HepG2 (cell line): ENCODE results near the gene ZNF324B. TPM values are rescaled to one million over a fixed set of nuclear protein-coding genes. Genes with fewer than 3 reads are reported as not detected.

Source experiments
- ATAC-seq: fragments of 200-7000 bp; cut with Tn5 transposase; 3 replicates; pipeline ENCODE4 v1.9.1; 2020; ENCODE audit warnings: mild to moderate bottlenecking, moderate library complexity
- BruUV-seq: library from RNA; stranded (reverse); fragments of 400-500 nt; replicated peaks from 2 replicates; lab custom pipeline; 2021; lab: Mats Ljungman, UMichigan
- CTCF ChIA-PET: fragments of 300-600 bp; formaldehyde crosslinking; extraction: SDS; loops from one replicate; lab custom pipeline; 2021; ENCODE audit warnings: low total read pairs, inconsistent platforms, low intra/inter-chr PET ratio; lab: Yijun Ruan, JAX
- POLR2A ChIA-PET: fragments of 350-600 bp; sonication (Branson Sonifier 250); formaldehyde crosslinking; loops from one replicate; lab custom pipeline; 2020; ENCODE audit warnings: antibody characterized with exemption, inconsistent platforms; lab: Yijun Ruan, JAX
- DNase-seq: peaks from one replicate; pipeline ENCODE4 v3.0.0-alpha.2; 2015; ENCODE audit warnings: low spot score
- FAIRE-seq: peaks from 3 replicates; lab custom pipeline; 2011; peaks lifted over from hg19 to GRCh38; lab: Jason Lieb, UNC
- H2AFZ ChIP-seq: one replicate; pipeline ENCODE4 v1.6.1; 2011; ENCODE audit warnings: low read length, inconsistent platforms
- H3K27ac ChIP-seq: fragments of 300-600 bp; 3 replicates; pipeline ENCODE4 v1.8.0; 2011; ENCODE audit warnings: mixed run types, mild to moderate bottlenecking, mixed read lengths, low read length, inconsistent platforms; ENCODE audit not compliant: insufficient read depth; ENCODE audit errors: extremely low read length
- H3K27me3 ChIP-seq, 2 experiments: fragments of 200-600 bp in 1 of 2; 2 replicates in 1 of 2; 3 replicates in 1 of 2; pipeline versions ENCODE4 v1.6.0 to v1.8.0; 2011; ENCODE audit warnings: low read length in 2 of 2, mild to moderate bottlenecking in 2 of 2, moderate library complexity in 2 of 2, inconsistent platforms in 1 of 2; ENCODE audit not compliant: insufficient read depth in 2 of 2, control insufficient read depth in 1 of 2
- H3K36me3 ChIP-seq, 2 experiments: fragments of 200-600 bp in 1 of 2; replicated peaks in 1 of 2; 2 replicates in 1 of 2; 3 replicates in 1 of 2; pipeline versions ENCODE4 v1.5.1 to v1.8.0; 2011; ENCODE audit warnings: low read length in 2 of 2, inconsistent platforms in 1 of 2; ENCODE audit not compliant: insufficient read depth in 2 of 2, control insufficient read depth in 1 of 2
- H3K4me1 ChIP-seq: 2 replicates; pipeline ENCODE4 v1.5.1; 2012; ENCODE audit warnings: low read length, inconsistent platforms; ENCODE audit not compliant: insufficient read depth
- H3K4me2 ChIP-seq: 2 replicates; pipeline ENCODE4 v1.6.0; 2011; ENCODE audit warnings: low read depth, low read length, inconsistent platforms
- H3K4me3 ChIP-seq, 3 experiments: fragments of 200-600 bp in 1 of 3; sonication (generic), shearing (Covaris generic) in 1 of 3; replicated peaks in 1 of 3; 2 replicates each; pipeline ENCODE4 v1.5.1; 2011 to 2016; ENCODE audit warnings: low read length in 3 of 3, inconsistent platforms in 2 of 3, low read depth in 2 of 3, mild to moderate bottlenecking in 2 of 3, control low read depth in 1 of 3, mixed read lengths in 1 of 3; ENCODE audit not compliant: insufficient read depth in 1 of 3
- H3K79me2 ChIP-seq: one replicate; pipeline ENCODE4 v1.6.1; 2011; ENCODE audit warnings: low read length, inconsistent platforms; ENCODE audit not compliant: insufficient read depth
- H3K9ac ChIP-seq: 2 replicates; pipeline ENCODE4 v1.6.0; 2011; ENCODE audit warnings: mild to moderate bottlenecking, low read depth, low read length, inconsistent platforms; ENCODE audit not compliant: insufficient read depth
- H3K9me3 ChIP-seq: 2 replicates; pipeline ENCODE4 v1.5.1; 2012; ENCODE audit warnings: mild to moderate bottlenecking, low read length
- H4K20me1 ChIP-seq: 2 replicates; pipeline ENCODE4 v1.6.0; 2011; ENCODE audit warnings: inconsistent platforms, mild to moderate bottlenecking, low read length, moderate library complexity; ENCODE audit not compliant: insufficient read depth
- AHR ChIP-seq: IDR thresholded peaks from 2 replicates; pipeline ENCODE4 v1.6.1; 2018; ENCODE audit warnings: missing genetic modification reagents, missing compliant biosample characterization
- ATF3 ChIP-seq: sonication (generic); formaldehyde crosslinking; IDR thresholded peaks from 2 replicates; pipeline ENCODE4 v1.4.0; 2020; ENCODE audit warnings: missing genetic modification reagents
- CAMTA2 ChIP-seq: sonication (generic); formaldehyde crosslinking; IDR thresholded peaks from 2 replicates; pipeline ENCODE4 v1.4.0; 2020; ENCODE audit warnings: mild to moderate bottlenecking, missing genetic modification reagents, borderline replicate concordance
- ELF3 ChIP-seq: IDR thresholded peaks from 2 replicates; pipeline ENCODE4 v1.6.1; 2016; ENCODE audit warnings: missing genetic modification reagents, missing compliant biosample characterization
- GFI1 ChIP-seq: sonication (generic); formaldehyde crosslinking; IDR thresholded peaks from 2 replicates; pipeline ENCODE4 v1.5.0; 2020; ENCODE audit warnings: missing genetic modification reagents, mild to moderate bottlenecking, borderline replicate concordance
- GLI4 ChIP-seq: sonication (generic); formaldehyde crosslinking; IDR thresholded peaks from 2 replicates; pipeline ENCODE4 v1.5.1; 2020; ENCODE audit warnings: missing genetic modification reagents, mild to moderate bottlenecking, moderate library complexity, borderline replicate concordance
- IRF2 ChIP-seq: IDR thresholded peaks from 2 replicates; pipeline ENCODE4 v1.6.1; 2018; ENCODE audit warnings: missing genetic modification reagents, missing compliant biosample characterization
- KAT7 ChIP-seq: IDR thresholded peaks from 2 replicates; pipeline ENCODE4 v1.6.1; 2018; ENCODE audit warnings: borderline replicate concordance, missing compliant biosample characterization
- KDM5A ChIP-seq: fragments of 200-600 bp; sonication (generic); IDR thresholded peaks from 2 replicates; pipeline ENCODE4 v1.7.0; 2018; ENCODE audit warnings: antibody characterized with exemption, mild to moderate bottlenecking, low read length, borderline replicate concordance
- LBX2 ChIP-seq: sonication (generic); formaldehyde crosslinking; IDR thresholded peaks from 2 replicates; pipeline ENCODE4 v1.5.0; 2020; ENCODE audit warnings: missing genetic modification reagents, mild to moderate bottlenecking, borderline replicate concordance
- NRL ChIP-seq: sonication (generic); formaldehyde crosslinking; IDR thresholded peaks from 2 replicates; pipeline ENCODE4 v1.5.0; 2020; ENCODE audit warnings: missing genetic modification reagents, mild to moderate bottlenecking, moderate library complexity, borderline replicate concordance
- ONECUT2 ChIP-seq: sonication (generic); formaldehyde crosslinking; IDR thresholded peaks from 2 replicates; pipeline ENCODE4 v1.4.0; 2020; ENCODE audit warnings: missing genetic modification reagents
- PCBP1 ChIP-seq: fragments of 200-400 bp; formaldehyde crosslinking; IDR thresholded peaks from 2 replicates; pipeline ENCODE4 v1.6.1; 2017; ENCODE audit warnings: mild to moderate bottlenecking, low read depth, low read length, borderline replicate concordance
- POGZ ChIP-seq: sonication (generic); formaldehyde crosslinking; IDR thresholded peaks from 2 replicates; pipeline ENCODE4 v1.4.0; 2020; ENCODE audit warnings: mild to moderate bottlenecking, missing genetic modification reagents
- SUZ12 ChIP-seq: fragments of 150-350 bp; IDR thresholded peaks from 2 replicates; pipeline ENCODE4 v1.6.1; 2014; ENCODE audit warnings: low read depth, low read length
- TFDP1 ChIP-seq: IDR thresholded peaks from 2 replicates; pipeline ENCODE4 v1.6.1; 2016; ENCODE audit warnings: missing compliant biosample characterization, missing genetic modification reagents, borderline replicate concordance
- ZBTB37 ChIP-seq: sonication (generic); formaldehyde crosslinking; IDR thresholded peaks from 2 replicates; pipeline ENCODE4 v1.4.0; 2020; ENCODE audit warnings: mild to moderate bottlenecking, missing genetic modification reagents
- ZNF12 ChIP-seq: sonication (generic); formaldehyde crosslinking; IDR thresholded peaks from 2 replicates; pipeline ENCODE4 v1.5.0; 2020; ENCODE audit warnings: missing genetic modification reagents
- ZNF160 ChIP-seq: sonication (generic); formaldehyde crosslinking; IDR thresholded peaks from 2 replicates; pipeline ENCODE4 v1.8.0; 2022; ENCODE audit warnings: mild to moderate bottlenecking, inconsistent platforms, missing genetic modification reagents
- ZNF275 ChIP-seq: sonication (generic); formaldehyde crosslinking; IDR thresholded peaks from 2 replicates; pipeline ENCODE4 v1.8.0; 2022; ENCODE audit warnings: missing genetic modification reagents, mild to moderate bottlenecking, inconsistent platforms, borderline replicate concordance
- ZNF431 ChIP-seq: sonication (generic); formaldehyde crosslinking; IDR thresholded peaks from 2 replicates; pipeline ENCODE4 v1.9.0; 2022; ENCODE audit warnings: missing genetic modification reagents, low read depth, mild to moderate bottlenecking, borderline replicate concordance
- WGBS: methylation state at CpG from one replicate; pipeline ENCODE4 v1.1.6; 2017; ENCODE audit warnings: low lambda C conversion rate; 5-methylcytosine and 5-hydroxymethylcytosine counted together
- in situ Hi-C: cut with HindIII; loops from 2 replicates; pipeline ENCODE4 v1.10.0; 2017; ENCODE audit warnings: low pct_unique_long_range_greater_than_20kb; ENCODE audit not compliant: extremely low pct_ligation_motif_present
- intact Hi-C: fragments of 100-400 bp; cut with micrococcal nuclease; formaldehyde crosslinking; loops from one replicate; pipeline ENCODE4 v1.10.0; 2022; ENCODE audit not compliant: unreplicated experiment
- polyA plus RNA-seq, 8 experiments: library from polyadenylated mRNA; depleted of rRNA in 3 of 8; stranded (reverse) in 7 of 8; unstranded in 1 of 8; fragments of >200 nt; fragmentation: Illumina TruSeq in 4 of 8; extraction: Trizol in 4 of 8; gene quantifications; 2 replicates each; pipeline versions ENCODE4 v1.2.1 to v1.2.3, GENCODE V29; 2011 to 2016; ENCODE audit warnings: low read depth in 4 of 8, missing spikeins in 1 of 8, mixed read lengths in 1 of 8; ENCODE audit not compliant: insufficient read depth in 1 of 8
- total RNA-seq, 5 experiments: library from RNA; depleted of rRNA; stranded (reverse); fragments of >200 nt; fragmentation: Illumina TruSeq; extraction: Trizol; gene quantifications; 2 replicates each; pipeline ENCODE4 v1.2.3, GENCODE V29; 2016; ENCODE audit warnings: low read depth in 1 of 5

The ZNF324B gene
- total and polyA plus RNA-seq, 2 of the 13 experiments (the other 11 are each of a cell fraction or from before 2014, with no cell fraction given), result 0.53 to 3.0 TPM

GRCh38 chr19:58476498-58477015, 25.1 kb downstream of the ZNF324B start:
- Histone ChIP-seq H3K36me3 (peaks cover 3 to 23% of the 10 kb centered on the region in 2 experiments; a peak in 4 of 5 replicates), H3K9me3 (no peaks in the 10 kb centered on the region), H3K27me3 (no peaks in the 10 kb centered on the region; a peak in 1 of 5 replicates), H3K27ac (peak overlapping the region; percentile 77), H2AFZ (no peak overlapping the region), H3K79me2 (no peaks in the 10 kb centered on the region), H3K4me2 (peak overlapping the region; percentile 97), H4K20me1 (no peaks in the 10 kb centered on the region), H3K4me1 (peaks cover 20% of the 10 kb centered on the region), H3K9ac (peak overlapping the region; percentile 73), H3K4me3 (peak overlapping the region; percentile 75 to 88 (median 75))
- intact Hi-C loops, result no loop called here
- 3% methylated on average over 20 of the region's 27 CpGs for WGBS
- FAIRE-seq (peak; percentile 43), ATAC-seq (peak; percentile 13), DNase-seq (peak; percentile 25)
- BruUV-seq, result no TSS peak
- CTCF ChIA-PET, result no interaction called here
- POLR2A ChIA-PET, result interaction anchor here (0.6 to 1.3 kb wide), 5 partner anchors 24 to 43 kb away, joined by 3 to 6 read pairs (median 3); partner anchors contain the start of genes SLC27A5 and ZBTB45
- in situ Hi-C loops, result no loop called here
- TF ChIP-seq AHR (no peak), KDM5A (no peak), ZNF160 (CRISPR knock-in tag) (no peak), IRF2 (CRISPR knock-in tag) (no peak), ZNF431 (CRISPR knock-in tag) (no peak), ONECUT2 (no peak), POGZ (CRISPR knock-in tag) (0 out of 2 replicates have a peak, but pooled peaks have one; percentile 2), GFI1 (CRISPR knock-in tag) (no peak), ELF3 (CRISPR knock-in tag) (no peak), PCBP1 (no peak), NRL (no peak), SUZ12 (no peak), ZBTB37 (CRISPR knock-in tag) (no peak), ATF3 (CRISPR knock-in tag) (no peak), ZNF12 (CRISPR knock-in tag) (0 out of 2 replicates have a peak, but pooled peaks have one; percentile 1), GLI4 (CRISPR knock-in tag) (0 out of 2 replicates have a peak, but pooled peaks have one; percentile 45), TFDP1 (no peak), LBX2 (no peak), ZNF275 (no peak), KAT7 (CRISPR knock-in tag) (no peak), CAMTA2 (CRISPR knock-in tag) (0 out of 2 replicates have a peak, but pooled peaks have one; percentile 66)
